ENCODE data around the gene RBBP5. TPM values are rescaled to one million over a fixed set of nuclear protein-coding genes. Genes with fewer than 3 reads are reported as not detected.

RBBP5 gene
- total RNA-seq, 1 experiment from 2014 or later: 24.5 TPM

DNA sequence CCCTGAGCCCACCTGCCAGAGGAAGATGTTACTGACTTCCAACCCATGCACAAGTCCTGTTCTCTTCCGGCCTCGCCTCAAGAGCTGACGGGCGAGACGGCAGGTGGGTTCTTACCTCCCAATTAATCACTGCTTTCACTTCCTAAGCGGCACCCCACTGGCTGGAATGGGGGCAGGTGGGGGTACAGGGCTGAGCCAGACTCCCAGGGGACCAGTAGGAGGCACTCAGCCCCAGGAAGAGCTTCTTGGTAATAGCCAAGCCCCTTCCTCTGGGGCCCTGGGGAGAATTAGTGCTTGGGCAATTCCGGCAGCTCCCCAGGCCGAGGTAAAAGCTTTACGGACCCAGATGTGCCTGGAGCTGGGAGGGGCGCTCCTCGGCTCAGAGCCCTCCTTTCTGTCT lies 69.1 kb downstream of the RBBP5 start:
- TF ChIP-seq ZNF274 (IDR thresholded peaks at IDR 0.05; ENCODE audit: low read depth, low read length) (no peak), ATF3 (IDR thresholded peaks at IDR 0.05) (no peak), FOSL1 (IDR thresholded peaks at IDR 0.05; ENCODE audit: low read depth) (no peak), YY1 (IDR thresholded peaks at IDR 0.05; ENCODE audit: extremely low read depth, insufficient replicate concordance, low read depth, low read length) (no peak), ELF1 (IDR thresholded peaks at IDR 0.05; ENCODE audit: borderline replicate concordance, low read depth) (no peak), TCF7L2 (IDR thresholded peaks at IDR 0.05; ENCODE audit: borderline replicate concordance, extremely low read depth, insufficient read depth, insufficient read length) (no peak), REST (IDR thresholded peaks at IDR 0.05; ENCODE audit: low read depth) (no peak), EGR1 (IDR thresholded peaks at IDR 0.05; ENCODE audit: low read depth) (no peak), EZH2 (IDR thresholded peaks at IDR 0.05) (no peak), ZFX (IDR thresholded peaks at IDR 0.05) (no peak), POLR2AphosphoS5 (IDR thresholded peaks at IDR 0.05; ENCODE audit: low read depth, low read length) (no peak), POLR2A (IDR thresholded peaks at IDR 0.05; ENCODE audit: borderline replicate concordance, extremely low read depth, insufficient read depth, insufficient read length) (no peak), RAD21 (IDR thresholded peaks at IDR 0.05; ENCODE audit: low read depth) (no peak), SIN3A (IDR thresholded peaks at IDR 0.05; ENCODE audit: low read depth) (no peak)
- H3K9me3 ChIP-seq (ENCODE audit: control insufficient read depth in 1 of 2, insufficient read depth in 1 of 2, low read depth in 1 of 2, low read length in 2 of 2): no peaks in the 10 kb centered on the region
- no peak overlapping the region for H3K9ac ChIP-seq (ENCODE audit: low read length)
- no peaks in the 10 kb centered on the region for H3K9me2 ChIP-seq (ENCODE audit: insufficient read depth)
- no peak for ATAC-seq
- no peaks in the 10 kb centered on the region for H3K79me2 ChIP-seq (ENCODE audit: insufficient read depth, low read length)
- H3K36me3 ChIP-seq (ENCODE audit: control insufficient read depth in 1 of 2, insufficient read depth in 2 of 2, low read length in 2 of 2): no peaks in the 10 kb centered on the region
- H2AFZ ChIP-seq (ENCODE audit: low read depth, low read length, poor library complexity, severe bottlenecking): no peak overlapping the region
- CTCF ChIA-PET: interaction anchor here (1.2 to 2.0 kb wide), 3 partner anchors 8 to 10 kb away, joined by 3 to 9 read pairs (median 5); no protein-coding TSS in a partner anchor
- no peaks in the 10 kb centered on the region for H3K4me1 ChIP-seq (ENCODE audit: control insufficient read depth in 1 of 2, insufficient read depth in 2 of 2, low read length in 2 of 2)
- H4K20me1 ChIP-seq (ENCODE audit: insufficient read depth): no peaks in the 10 kb centered on the region
- RAD21 ChIA-PET (ENCODE audit: low non-redundant PET in 1 of 2, low total read pairs in 2 of 2, uncharacterized antibody in 2 of 2, unreplicated experiment in 2 of 2): interaction anchor here in 1 of 2 experiments (0.6 kb wide), 1 partner anchor 33 kb away, joined by 3 read pairs; no protein-coding TSS in a partner anchor
- H3K4me3 ChIP-seq (replicated peaks in 1 of 2; ENCODE audit: low read depth in 1 of 2, low read length in 2 of 2): no peak overlapping the region
- no TSS peak for BruUV-seq (replicated peaks)
- no peak overlapping the region for H3K27ac ChIP-seq (ENCODE audit: low read depth, low read length)
- H3K4me2 ChIP-seq (ENCODE audit: low read length): no peak overlapping the region
- DNase-seq (ENCODE audit: low read depth, low spot score): no peak
- H3K27me3 ChIP-seq (ENCODE audit: insufficient read depth, low read length): peaks cover 3% of the 10 kb centered on the region; the same call in 1 of the 2 replicates
- intact Hi-C loops (cut with micrococcal nuclease): no loop called here
- POLR2A ChIA-PET: no interaction called here

All from HCT116 (cell line).